ENCODE measurements around the gene KRT17.
"Not testable (repeated sequence)": the region's sequence is repeated elsewhere in the genome, so short reads cannot be mapped to it uniquely, and the experiment has no call there.

Gene KRT17

GRCh38 chr17:41589301-41589700 lies 35.1 kb downstream of the KRT17 start:
- DNase-seq, result no peak

- DNase-seq, result no peak
Observed at GRCh38 chr17:41588126-41588810, 36.1 kb downstream of the KRT17 start.

DNA sequence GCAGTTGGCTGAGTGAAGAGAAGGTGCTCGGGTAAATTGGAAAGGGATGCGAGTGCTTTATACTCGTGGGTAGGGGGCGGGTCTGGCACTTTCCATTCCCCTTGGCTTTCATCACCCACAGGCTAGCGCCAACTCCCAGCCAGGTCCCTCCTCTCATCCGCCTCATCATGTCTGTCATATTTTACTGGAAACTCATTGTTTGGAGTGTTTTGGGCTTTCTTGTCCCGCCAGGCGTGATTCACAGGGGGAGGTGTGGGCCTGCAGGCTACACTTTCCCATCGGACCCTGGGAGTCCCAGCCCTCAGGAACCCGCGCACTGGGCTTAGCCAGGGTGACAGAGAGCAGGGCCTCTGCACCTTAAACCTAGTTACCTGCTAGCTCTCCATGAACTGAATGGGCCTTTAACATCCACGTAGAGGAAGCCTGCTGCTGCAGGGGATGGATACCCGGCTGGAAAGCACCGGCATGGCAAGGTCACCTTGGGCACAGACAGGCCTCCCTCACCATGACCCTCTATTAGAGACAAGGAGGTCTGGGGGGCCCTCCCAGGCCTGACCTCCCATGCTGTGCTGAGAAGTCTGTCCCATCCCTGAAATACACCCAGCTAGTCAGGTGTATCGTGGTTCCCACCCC lies 37.4 kb downstream of the KRT17 start, which contains the start of gene KRT14:
KRT14 (minus strand) TSS at position 33 of the 633 bp plus-strand sequence. CDS start 61 bp downstream, outside the sequence.
- DNase-seq, result no peak

- no peak for DNase-seq
Observed at GRCh38 chr17:41585301-41586056, 38.9 kb downstream of the KRT17 start.

- DNase-seq, result not testable (repeated sequence)
Observed at GRCh38 chr17:41584331-41584927, 39.9 kb downstream of the KRT17 start.

DNA sequence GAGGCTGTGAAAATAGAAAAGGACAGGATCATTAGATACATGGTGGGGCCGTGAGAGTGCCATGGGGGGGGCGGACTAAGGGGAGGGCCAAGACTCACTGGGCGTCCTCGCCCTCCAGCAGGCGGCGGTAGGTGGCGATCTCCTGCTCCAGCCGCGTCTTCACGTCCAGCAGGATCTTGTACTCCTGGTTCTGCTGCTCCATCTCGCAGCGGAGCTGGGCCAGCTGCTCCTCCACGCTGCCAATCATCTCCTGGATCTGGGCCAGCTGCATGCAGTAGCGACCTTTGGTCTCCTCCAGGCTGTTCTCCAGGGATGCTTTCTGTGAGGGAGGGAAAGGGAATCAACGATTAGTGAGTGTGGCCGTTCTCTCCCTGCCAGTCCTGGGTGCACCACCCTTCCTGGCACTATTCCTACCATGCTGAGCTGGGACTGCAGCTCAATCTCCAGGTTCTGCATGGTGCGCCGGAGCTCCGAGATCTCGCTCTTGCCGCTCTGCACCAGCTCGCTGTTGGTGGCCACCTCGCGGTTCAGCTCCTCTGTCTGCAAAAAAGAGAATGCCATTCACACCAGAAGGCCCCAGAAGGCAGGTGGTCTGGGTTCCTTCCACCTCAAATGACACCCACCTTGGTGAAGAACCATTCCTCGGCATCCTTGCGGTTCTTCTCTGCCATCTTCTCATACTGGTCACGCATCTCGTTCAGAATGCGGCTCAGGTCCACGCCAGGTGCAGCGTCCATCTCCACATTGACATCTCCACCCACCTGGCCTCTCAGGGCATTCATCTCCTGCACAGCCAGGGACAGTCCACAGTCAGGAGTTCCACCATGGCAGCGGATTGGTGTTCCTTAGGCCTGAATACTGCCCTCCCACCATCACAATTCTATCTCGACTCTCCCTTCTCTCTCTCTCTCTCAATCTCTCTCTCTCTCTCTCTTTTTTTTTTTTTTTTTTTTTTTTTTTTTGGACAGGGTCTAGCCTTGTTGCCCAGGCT lies 40.9 kb downstream of the KRT17 start:
- DNase-seq, result no peak

DNA sequence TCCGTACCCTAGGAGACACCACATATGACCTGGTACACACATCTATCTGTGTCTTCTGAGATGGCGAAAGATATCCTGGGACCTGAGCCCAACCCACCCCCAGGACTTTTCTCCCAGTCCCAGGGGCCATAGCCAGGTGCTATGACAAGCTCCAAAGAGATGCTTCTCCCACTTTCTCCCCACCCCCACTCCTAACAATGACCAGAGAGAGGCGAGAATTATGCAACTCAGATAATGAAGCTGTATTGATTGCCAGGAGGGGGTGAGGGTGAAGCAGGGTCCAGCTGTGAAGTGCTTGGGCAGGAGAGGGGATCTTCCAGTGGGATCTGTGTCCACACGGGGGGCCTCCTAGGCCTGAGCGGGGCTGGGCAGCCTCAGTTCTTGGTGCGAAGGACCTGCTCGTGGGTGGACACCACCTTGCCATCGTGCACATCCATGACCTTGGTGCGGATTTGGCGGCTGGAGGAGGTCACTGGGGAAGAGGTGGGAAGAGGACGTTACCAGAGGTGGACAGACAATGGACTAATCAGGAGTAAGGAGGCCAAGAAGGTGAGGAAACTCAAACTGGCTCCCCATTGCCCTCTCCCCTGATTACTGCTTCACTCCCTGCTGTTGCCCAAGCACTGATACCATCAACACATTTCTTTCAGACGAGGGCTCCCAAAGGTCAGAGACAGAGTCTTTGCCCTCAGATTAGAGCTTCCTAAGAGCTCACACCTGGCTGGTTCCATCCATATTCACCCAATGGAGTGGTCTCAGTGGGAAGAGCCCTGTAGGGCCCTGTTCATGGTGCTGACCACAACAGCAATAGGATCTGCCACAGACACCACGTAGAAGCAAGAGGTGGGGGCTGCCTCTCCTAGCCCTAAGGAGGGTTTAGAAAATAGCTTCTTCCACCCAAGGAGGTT lies 42.1 kb downstream of the KRT17 start:
- not testable (repeated sequence) for DNase-seq

GRCh38 chr17:41581366-41582060 lies 42.9 kb downstream of the KRT17 start:
- no peak for DNase-seq

- DNase-seq, result no peak
Observed at GRCh38 chr17:41580687-41581365, 43.5 kb downstream of the KRT17 start.

DNA sequence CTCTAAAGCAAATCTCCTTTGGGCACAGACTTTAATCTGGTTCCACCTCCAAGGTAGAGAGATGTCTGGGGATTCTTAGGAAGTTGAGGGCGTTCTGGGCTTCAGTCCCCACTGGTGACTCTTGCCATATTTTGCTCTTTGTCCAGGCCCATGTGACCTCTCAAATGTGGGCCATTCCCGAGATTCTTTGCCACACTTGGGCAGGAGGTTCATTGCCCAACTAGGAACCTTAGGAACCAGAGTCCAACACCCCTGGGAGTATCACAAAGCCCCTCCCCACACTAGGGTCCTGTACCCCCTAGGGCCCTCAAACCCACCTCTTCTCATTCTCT lies 44.2 kb downstream of the KRT17 start:
- no peak for DNase-seq

GRCh38 chr17:41579484-41580243 lies 44.7 kb downstream of the KRT17 start:
- peak; percentile 58 for DNase-seq

DNA sequence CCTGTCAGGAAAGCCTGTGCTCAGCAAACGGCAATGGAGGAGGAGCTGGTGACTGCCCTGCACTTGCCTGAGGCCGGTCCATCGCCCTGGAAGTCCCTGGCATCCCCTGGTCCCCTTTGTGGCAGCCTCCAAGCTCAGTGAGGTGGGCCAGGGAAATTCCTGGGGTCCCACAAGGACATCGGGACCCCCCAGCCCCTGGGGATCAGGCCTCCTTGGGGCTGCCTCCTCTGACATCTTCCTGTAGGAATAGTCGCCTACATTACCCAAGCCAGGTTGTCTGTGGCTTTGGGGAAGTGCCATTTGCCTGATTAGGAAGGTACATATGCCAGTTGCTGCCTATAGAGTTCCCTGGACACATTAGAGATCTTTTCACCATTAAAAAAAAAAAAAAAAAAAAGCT lies 45.4 kb downstream of the KRT17 start:
- no peak for DNase-seq

- DNase-seq, result no peak
Observed at GRCh38 chr17:41578538-41578937, 45.8 kb downstream of the KRT17 start.

GRCh38 chr17:41576740-41577139 lies 47.6 kb downstream of the KRT17 start:
- not testable (repeated sequence) for DNase-seq

- no peak for DNase-seq
Observed at GRCh38 chr17:41575336-41575735, 49.0 kb downstream of the KRT17 start.

DNA sequence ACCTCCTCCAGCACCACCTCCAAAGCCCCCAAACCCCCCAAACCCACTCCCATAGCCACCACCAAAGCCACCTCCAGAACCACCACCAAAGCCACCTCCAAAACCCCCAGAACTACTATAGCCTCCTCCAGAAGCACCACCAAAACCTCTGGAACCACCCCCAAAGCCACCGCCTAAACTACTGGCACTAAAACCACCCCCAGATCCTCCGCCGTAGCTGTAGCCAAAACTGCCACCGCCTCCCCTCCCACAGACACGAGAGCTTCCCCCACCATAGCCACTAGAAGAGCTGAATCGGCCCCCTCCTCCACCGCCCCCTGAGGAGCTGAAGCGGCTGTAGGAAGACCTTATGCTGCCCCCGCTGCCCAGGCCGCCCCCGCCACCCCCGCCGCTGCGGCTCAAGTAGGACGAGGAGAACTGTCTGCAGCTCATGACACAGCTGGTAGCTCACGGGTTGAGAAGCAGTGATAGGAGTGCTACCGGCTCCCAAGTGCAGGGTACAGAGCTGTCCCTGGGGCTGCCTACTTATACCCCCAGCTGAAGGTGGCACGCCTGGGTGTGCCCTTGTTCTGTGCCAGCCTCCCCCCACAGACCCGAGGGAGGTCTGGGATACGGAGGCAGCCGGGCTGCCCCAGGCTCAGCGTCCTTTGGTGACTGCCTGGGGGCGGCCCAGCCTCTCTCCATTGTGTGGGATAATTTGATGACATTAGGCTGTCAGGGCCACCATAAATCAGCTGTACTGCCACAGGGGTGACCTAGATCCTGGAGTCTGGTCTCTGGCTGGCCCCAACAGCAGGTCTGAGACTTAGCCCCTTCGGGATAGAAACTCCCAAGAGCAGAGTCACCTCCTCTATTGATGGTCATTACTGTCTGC lies 52.6 kb downstream of the KRT17 start, which contains the start of gene KRT9:
KRT9 (minus strand) TSS at position 499 of the 874 bp plus-strand sequence; CDS start at position 432, 67 bp downstream.
- no peak for DNase-seq

Measured in stimulated activated CD4-positive, alpha-beta T cell treated with anti-CD3 and anti-CD28 coated beads, Interleukin-12 subunit alpha, Interleukin-12 subunit beta, amount 100 ng/mL, for 4 hours (primary cell).